CD4-positive, alpha-beta T cell treated with Interferon gamma for 1 hour (primary cell): ENCODE measurements around the gene SEMA5A.

ENCODE experiments used
- DNase-seq: peaks from one replicate; pipeline ENCODE4 v3.0.0-alpha.2; 2020

Gene SEMA5A

GRCh38 chr5:9513827-9514226, 32.0 kb downstream of the SEMA5A start:
- no peak for DNase-seq

GRCh38 chr5:9512457-9512856, 33.4 kb downstream of the SEMA5A start:
- DNase-seq = no peak

- no peak for DNase-seq
Observed at GRCh38 chr5:9507974-9508373, 37.9 kb downstream of the SEMA5A start.

- no peak for DNase-seq
Observed at GRCh38 chr5:9505225-9505624, 40.6 kb downstream of the SEMA5A start.

GRCh38 chr5:9502864-9503263, 43.0 kb downstream of the SEMA5A start:
- no peak for DNase-seq

- no peak for DNase-seq
Observed at GRCh38 chr5:9502050-9502834, 43.6 kb downstream of the SEMA5A start.

GRCh38 chr5:9500625-9501024, 45.2 kb downstream of the SEMA5A start:
- no peak for DNase-seq

GRCh38 chr5:9500193-9500592, 45.7 kb downstream of the SEMA5A start:
- no peak for DNase-seq

GRCh38 chr5:9499498-9499876, 46.4 kb downstream of the SEMA5A start:
- DNase-seq = no peak

- no peak for DNase-seq
Observed at GRCh38 chr5:9498541-9499497, 47.1 kb downstream of the SEMA5A start.

- no peak for DNase-seq
Observed at GRCh38 chr5:9497347-9497746, 48.5 kb downstream of the SEMA5A start.

- DNase-seq = no peak
Observed at GRCh38 chr5:9496801-9497200, 49.1 kb downstream of the SEMA5A start.

- no peak for DNase-seq
Observed at GRCh38 chr5:9495121-9495520, 50.8 kb downstream of the SEMA5A start.

GRCh38 chr5:9494301-9494700, 51.6 kb downstream of the SEMA5A start:
- no peak for DNase-seq

- no peak for DNase-seq
Observed at GRCh38 chr5:9490494-9491097, 55.3 kb downstream of the SEMA5A start.

GRCh38 chr5:9483779-9484178, 62.1 kb downstream of the SEMA5A start:
- DNase-seq = no peak

GRCh38 chr5:9483243-9483642, 62.6 kb downstream of the SEMA5A start:
- DNase-seq = no peak

GRCh38 chr5:9482381-9482780, 63.5 kb downstream of the SEMA5A start:
- DNase-seq = no peak

- DNase-seq = no peak
Observed at GRCh38 chr5:9480499-9480898, 65.4 kb downstream of the SEMA5A start.

- no peak for DNase-seq
Observed at GRCh38 chr5:9479990-9480389, 65.9 kb downstream of the SEMA5A start.

GRCh38 chr5:9479361-9479760, 66.5 kb downstream of the SEMA5A start:
- no peak for DNase-seq

- no peak for DNase-seq
Observed at GRCh38 chr5:9477537-9477936, 68.3 kb downstream of the SEMA5A start.

- DNase-seq = no peak
Observed at GRCh38 chr5:9474219-9475002, 71.5 kb downstream of the SEMA5A start.
